ENCODE results near the gene CCDC68. TPM values are rescaled to one million over a fixed set of nuclear protein-coding genes. Genes with fewer than 3 reads are reported as not detected.
A peak's percentile ranks its signal among the peaks of the same experiment; 100 is the strongest.

CCDC68 gene
- total RNA-seq, 4 donors from 2014 or later: 3.9 to 19.7 (median 5.8) TPM

GRCh38 chr18:54947091-54947490, 12.2 kb downstream of the CCDC68 start:
- Histone ChIP-seq H3K4me3 (no peak overlapping the region), H3K4me1 (peaks cover 0 to 13% (median 2%) of the 10 kb centered on the region in 4 donors), H3K36me3 (no peaks in the 10 kb centered on the region), H3K27ac (no peak overlapping the region), H3K9me3 (no peaks in the 10 kb centered on the region), H3K27me3 (no peaks in the 10 kb centered on the region)
- DNase-seq (ENCODE audit: low spot score in 2 of 2): peak in 1 of 2 donors; percentile 17
- TF ChIP-seq CTCF (IDR thresholded peaks at IDR 0.05): no peak
- TF ChIP-seq EP300 (IDR thresholded peaks at IDR 0.05): no peak
- 78 to 87% methylated on average over 1 of the region's 1 CpG for WGBS, 2 donors

GRCh38 chr18:54946149-54946581, 13.1 kb downstream of the CCDC68 start:
- H3K27ac ChIP-seq: peak overlapping the region in 1 of 4 donors; percentile 55

GRCh38 chr18:54945576-54946125, 13.6 kb downstream of the CCDC68 start:
- peak overlapping the region in 3 of 4 donors; percentile 30 to 45 (median 41) for H3K4me3 ChIP-seq
- WGBS, 2 donors: 37 to 44% methylated on average over 4 of the region's 4 CpGs
- peaks cover 0 to 13% (median 2%) of the 10 kb centered on the region in 4 donors for H3K4me1 ChIP-seq
- peak overlapping the region in 1 of 4 donors; percentile 55 for H3K27ac ChIP-seq
- DNase-seq (ENCODE audit: low spot score in 2 of 2): no peak
- no peaks in the 10 kb centered on the region for H3K27me3 ChIP-seq
- no peaks in the 10 kb centered on the region for H3K9me3 ChIP-seq
- H3K36me3 ChIP-seq: no peaks in the 10 kb centered on the region
- TF ChIP-seq CTCF (IDR thresholded peaks at IDR 0.05): no peak
- TF ChIP-seq EP300 (IDR thresholded peaks at IDR 0.05): no peak
- TF ChIP-seq POLR2A (IDR thresholded peaks at IDR 0.05): no peak

More at GRCh38 chr18:54946149-54946581, 13.1 kb downstream of the CCDC68 start:
- DNase-seq (ENCODE audit: low spot score in 2 of 2): no peak
- no peaks in the 10 kb centered on the region for H3K9me3 ChIP-seq
- H3K36me3 ChIP-seq: no peaks in the 10 kb centered on the region
- H3K27me3 ChIP-seq: no peaks in the 10 kb centered on the region
- peaks cover 0 to 13% (median 2%) of the 10 kb centered on the region in 4 donors for H3K4me1 ChIP-seq
- peak overlapping the region in 3 of 4 donors; percentile 30 to 45 (median 41) for H3K4me3 ChIP-seq
- TF ChIP-seq EP300 (IDR thresholded peaks at IDR 0.05) (no peak), POLR2A (IDR thresholded peaks at IDR 0.05) (no peak), CTCF (IDR thresholded peaks at IDR 0.05) (no peak)
- WGBS, 2 donors: 14 to 15% methylated on average over 7 of the region's 7 CpGs

- H3K27me3 ChIP-seq: no peaks in the 10 kb centered on the region
- H3K27ac ChIP-seq: no peak overlapping the region
- no peak for DNase-seq (ENCODE audit: low spot score in 2 of 2)
- WGBS, 2 donors: 83 to 89% methylated on average over 3 of the region's 3 CpGs
- TF ChIP-seq CTCF (IDR thresholded peaks at IDR 0.05) (no peak), POLR2A (IDR thresholded peaks at IDR 0.05) (no peak), EP300 (IDR thresholded peaks at IDR 0.05) (no peak)
- no peak overlapping the region for H3K4me3 ChIP-seq
- no peaks in the 10 kb centered on the region for H3K9me3 ChIP-seq
- H3K36me3 ChIP-seq: no peaks in the 10 kb centered on the region
- peaks cover 0 to 13% (median 2%) of the 10 kb centered on the region in 4 donors for H3K4me1 ChIP-seq
Observed at GRCh38 chr18:54942569-54942968, 16.7 kb downstream of the CCDC68 start.

GRCh38 chr18:54942144-54942543, 17.1 kb downstream of the CCDC68 start:
- H3K27me3 ChIP-seq: no peaks in the 10 kb centered on the region
- TF ChIP-seq CTCF (IDR thresholded peaks at IDR 0.05) (no peak), POLR2A (IDR thresholded peaks at IDR 0.05) (no peak), EP300 (IDR thresholded peaks at IDR 0.05) (no peak)
- no peaks in the 10 kb centered on the region for H3K36me3 ChIP-seq
- no peak overlapping the region for H3K27ac ChIP-seq
- H3K4me3 ChIP-seq: no peak overlapping the region
- DNase-seq (ENCODE audit: low spot score in 2 of 2): no peak
- 47 to 60% methylated on average over 4 of the region's 4 CpGs for WGBS, 2 donors
- no peaks in the 10 kb centered on the region for H3K9me3 ChIP-seq
- peaks cover 0 to 10% (median 2%) of the 10 kb centered on the region in 4 donors for H3K4me1 ChIP-seq
